GM18519 (cell line): Measurements from ENCODE around the gene FBXL17.
"Not testable (repeated sequence)": the region's sequence is repeated elsewhere in the genome, so short reads cannot be mapped to it uniquely, and the experiment has no call there.

Source experiments
- ATAC-seq: cut with Tn5 transposase; IDR thresholded peaks from one replicate; pipeline ENCODE4 v1.9.1; 2021; ENCODE audit warnings: mild to moderate bottlenecking, moderate library complexity; ENCODE audit not compliant: unreplicated experiment, low FRiP score

The FBXL17 gene

DNA sequence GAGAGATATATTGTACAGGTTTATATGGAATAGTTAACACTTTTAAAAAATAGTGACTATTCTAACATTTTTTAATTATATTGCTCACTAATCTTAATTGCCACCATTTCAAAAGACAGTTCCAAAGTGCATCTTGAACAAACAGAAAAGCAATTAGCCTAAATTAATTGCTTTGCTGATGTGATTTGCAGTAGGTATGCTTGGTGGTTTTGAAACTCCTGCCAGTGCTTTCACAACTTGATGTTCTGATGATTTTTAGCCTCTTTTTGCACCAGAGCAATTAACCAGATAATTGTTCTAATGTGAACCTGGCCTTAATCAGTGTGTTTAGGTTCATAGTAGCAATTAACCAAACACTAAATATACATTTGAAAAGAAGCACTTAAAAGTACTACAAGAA, 207.6 kb downstream of the FBXL17 start:
- no peak for ATAC-seq

GRCh38 chr5:108171759-108172158, 210.1 kb downstream of the FBXL17 start:
- ATAC-seq: no peak

GRCh38 chr5:108168915-108169314, 213.0 kb downstream of the FBXL17 start:
- ATAC-seq: no peak

- ATAC-seq: no peak
These were observed 214.7 kb downstream of the FBXL17 start for GRCh38 chr5:108167174-108167573.

- ATAC-seq: no peak
These were observed 217.3 kb downstream of the FBXL17 start for GRCh38 chr5:108164574-108164973.

DNA sequence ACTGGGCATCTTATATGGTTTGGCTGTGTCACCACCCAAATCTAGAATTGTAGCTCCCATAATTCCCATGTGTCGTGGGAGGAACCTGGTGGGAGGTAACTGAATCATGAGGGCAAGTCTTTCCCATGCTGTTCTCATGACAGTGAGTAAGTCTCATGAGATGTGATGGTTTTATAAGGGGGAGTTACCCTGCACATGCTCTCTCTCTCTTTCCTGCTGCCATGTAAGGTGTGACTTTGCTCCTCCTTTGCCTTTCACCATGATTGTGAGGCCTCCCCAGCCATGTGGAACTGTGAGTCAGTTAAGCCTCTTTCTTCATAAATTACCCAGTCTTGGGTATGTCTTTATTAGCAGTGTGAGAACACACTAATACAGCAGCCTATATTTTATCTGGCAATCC, 229.0 kb downstream of the FBXL17 start:
- not testable (repeated sequence) for ATAC-seq

DNA sequence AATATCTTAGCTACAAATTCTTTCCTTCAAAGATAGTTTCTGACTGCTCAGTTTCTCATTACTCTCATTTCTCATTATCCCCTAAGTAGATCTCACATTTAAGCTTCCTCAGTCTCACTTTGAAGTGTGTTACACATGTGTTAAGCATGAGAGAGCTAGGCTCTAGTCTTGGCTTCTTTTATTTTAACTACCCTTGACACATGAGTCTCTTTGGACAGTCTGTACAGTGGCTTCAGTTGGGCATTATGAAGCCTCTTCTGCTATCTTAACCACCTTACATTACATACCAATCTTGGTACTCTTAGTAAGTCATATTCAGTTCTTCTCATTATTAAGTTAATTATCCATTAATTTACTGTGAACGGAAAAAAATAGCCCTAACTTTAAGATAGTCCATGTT, 232.5 kb downstream of the FBXL17 start:
- ATAC-seq: no peak

- peak; percentile 82 for ATAC-seq
These were observed 233.2 kb downstream of the FBXL17 start for GRCh38 chr5:108148715-108149139.

DNA sequence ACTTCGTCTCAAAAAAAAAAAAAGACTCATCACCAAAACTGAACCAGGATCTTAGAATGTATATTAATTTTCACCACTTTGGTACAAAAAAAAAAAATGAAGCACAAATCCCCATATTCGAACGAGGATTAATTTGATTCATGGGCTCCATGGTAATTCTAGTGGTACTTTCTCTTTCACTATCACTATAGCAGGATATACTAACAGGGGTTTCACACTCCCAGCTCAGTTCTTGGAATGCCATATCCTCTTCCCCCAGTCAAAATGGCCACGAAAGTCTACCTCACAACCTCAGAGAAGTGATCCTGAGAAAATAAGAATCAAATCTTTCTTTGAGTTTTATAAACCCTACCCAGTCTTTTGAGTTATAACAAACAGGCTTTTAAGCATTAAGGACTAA, 235.7 kb downstream of the FBXL17 start:
- no peak for ATAC-seq

DNA sequence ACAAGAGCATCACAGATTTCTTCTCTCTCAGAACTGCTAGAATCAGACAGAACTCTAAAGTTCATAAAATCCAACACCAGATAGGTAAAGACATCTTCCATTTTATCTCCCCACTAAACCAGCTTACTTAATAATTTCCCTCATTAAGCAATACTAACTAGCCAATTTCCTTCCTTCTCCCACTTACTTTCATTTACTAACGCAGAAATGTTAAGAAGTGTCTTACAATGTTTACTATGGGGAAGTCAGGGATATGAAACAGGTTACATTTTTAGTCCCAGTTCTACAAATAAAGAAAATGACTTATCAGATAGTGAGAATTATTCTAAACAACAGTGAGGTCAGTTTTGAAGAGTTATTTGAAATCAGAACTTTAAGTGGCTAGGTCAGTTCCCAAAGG, 236.5 kb downstream of the FBXL17 start:
- ATAC-seq: no peak

DNA sequence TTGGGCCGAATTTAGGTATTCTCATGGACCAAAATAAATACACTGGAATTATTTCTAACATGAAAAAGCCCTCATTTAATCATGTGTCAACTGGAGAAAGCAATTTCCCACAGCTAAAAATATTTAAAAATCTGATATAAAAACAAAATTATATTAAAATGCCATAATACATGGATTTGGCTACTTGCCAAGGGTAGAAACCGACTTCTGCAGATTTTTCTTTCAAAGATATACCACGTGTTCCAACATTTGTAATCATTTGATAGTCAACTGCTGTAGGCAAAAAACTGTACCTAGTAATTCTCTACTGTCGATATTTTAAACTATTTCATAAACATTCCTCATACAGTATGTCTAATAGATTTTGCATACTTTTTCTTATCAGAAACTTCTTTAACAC, 237.6 kb downstream of the FBXL17 start:
- no peak for ATAC-seq

GRCh38 chr5:108143581-108143980, 238.3 kb downstream of the FBXL17 start:
- ATAC-seq: no peak

DNA sequence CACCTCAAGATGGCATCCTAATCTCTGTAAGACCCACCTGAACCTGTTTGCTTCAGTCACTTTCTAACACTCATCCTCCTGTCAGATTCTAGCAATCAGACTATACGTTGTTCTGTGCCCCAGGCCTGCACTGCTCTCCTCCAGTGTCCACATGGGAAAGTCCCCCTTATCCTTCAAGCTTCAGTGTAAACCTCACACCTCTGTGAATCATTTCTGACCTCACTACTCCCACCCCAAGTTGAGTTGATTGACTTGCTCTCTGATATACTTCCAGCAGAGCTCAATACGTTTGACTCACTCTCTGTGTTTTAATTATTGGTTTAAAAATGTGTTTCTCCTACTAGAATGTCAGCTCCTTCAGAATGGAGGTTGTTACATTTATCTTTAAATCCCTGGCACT, 240.2 kb downstream of the FBXL17 start:
- ATAC-seq: no peak

GRCh38 chr5:108136493-108136892, 245.4 kb downstream of the FBXL17 start:
- ATAC-seq: no peak

GRCh38 chr5:108129129-108129528, 252.8 kb downstream of the FBXL17 start:
- ATAC-seq: no peak

- ATAC-seq: no peak
These were observed 256.0 kb downstream of the FBXL17 start for GRCh38 chr5:108125771-108126511.

DNA sequence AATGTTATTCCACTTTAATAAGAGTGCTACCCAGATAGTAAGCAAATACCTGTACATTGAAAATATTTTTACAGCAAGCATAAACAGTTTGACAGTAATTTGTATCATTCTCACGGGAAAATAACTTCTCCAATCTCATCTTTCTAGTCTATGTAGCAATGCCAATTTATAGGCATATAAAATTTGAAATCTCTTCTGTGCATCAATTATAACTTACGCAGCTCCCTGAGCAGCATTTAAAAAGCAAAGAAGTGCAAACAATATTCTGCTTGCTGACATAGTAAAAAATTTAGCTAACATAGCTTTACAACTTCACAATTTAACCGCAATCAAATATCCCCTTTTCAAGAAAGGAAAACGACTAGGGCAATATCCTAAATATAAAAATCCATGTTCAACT, 257.3 kb downstream of the FBXL17 start:
- no peak for ATAC-seq

DNA sequence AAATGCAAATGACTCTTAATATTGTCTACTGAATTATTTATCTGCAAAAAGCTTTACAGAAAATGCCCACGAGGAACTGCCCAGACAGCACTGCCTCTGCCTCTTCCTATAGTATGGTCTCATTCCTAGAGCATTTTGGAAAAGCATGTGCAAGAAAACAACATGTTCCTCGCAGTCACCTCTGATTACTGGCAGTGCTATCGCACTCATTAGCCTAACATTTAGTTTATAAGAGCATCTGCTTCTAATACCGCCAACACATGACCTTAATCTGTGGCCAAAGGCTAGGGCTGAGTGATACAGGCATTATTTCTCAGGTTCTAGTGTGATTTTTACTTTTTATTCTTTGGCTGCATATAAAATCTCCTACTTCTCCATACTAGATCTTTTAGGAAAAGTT, 259.2 kb downstream of the FBXL17 start:
- no peak for ATAC-seq

- ATAC-seq: no peak
These were observed 262.9 kb downstream of the FBXL17 start for GRCh38 chr5:108118813-108119514.

- ATAC-seq: no peak
These were observed 266.2 kb downstream of the FBXL17 start for GRCh38 chr5:108115673-108116072.

- no peak for ATAC-seq
These were observed 267.9 kb downstream of the FBXL17 start for GRCh38 chr5:108113950-108114349.

DNA sequence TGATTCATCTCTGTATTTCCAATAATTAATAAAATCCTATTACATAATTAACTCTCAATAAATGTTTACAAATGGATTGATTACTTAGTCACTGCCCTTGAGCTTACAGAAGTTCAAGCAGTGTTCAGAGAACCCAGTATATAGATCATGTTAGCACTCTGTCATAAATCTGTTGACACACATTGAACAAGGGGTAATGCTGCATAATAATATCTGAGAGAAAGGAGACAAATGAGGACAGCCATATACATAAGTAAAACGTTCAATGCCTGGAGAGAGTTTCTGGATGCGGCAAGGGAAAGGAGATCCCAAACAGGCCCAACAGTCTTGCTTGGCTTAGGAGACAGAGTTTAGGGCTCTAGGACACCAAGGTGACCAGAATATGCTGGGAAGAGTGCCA, 270.2 kb downstream of the FBXL17 start:
- ATAC-seq: no peak
